T47D (cell line): ENCODE measurements around the gene CD2.

Experiments used
- DNase-seq, 2 experiments: peaks; one replicate each; pipeline versions ENCODE4 v3.0.0 to v3.0.0-alpha.2; 2011 to 2012; ENCODE audit warnings: low read depth in 1 of 2, low spot score in 1 of 2
- JUND ChIP-seq: IDR thresholded peaks from 2 replicates; pipeline ENCODE4 v1.6.1; 2012; ENCODE audit warnings: low read depth
- in situ Hi-C: cut with HindIII; loops from 2 replicates; pipeline ENCODE4 v1.10.0; 2016; ENCODE audit warnings: low sequenced_read_pairs, low pct_unique_long_range_greater_than_20kb

The CD2 gene

GRCh38 chr1:116786049-116786448, 31.8 kb downstream of the CD2 start:
- no peak for DNase-seq
- in situ Hi-C loops: no loop called here
- no peak for TF ChIP-seq JUND

GRCh38 chr1:116791727-116792126, 37.5 kb downstream of the CD2 start:
- no peak for TF ChIP-seq JUND
- no peak for DNase-seq
- in situ Hi-C loops: no loop called here

- TF ChIP-seq JUND: no peak
- DNase-seq: no peak
- in situ Hi-C loops: no loop called here
Observed at GRCh38 chr1:116793357-116793935, 39.2 kb downstream of the CD2 start.

GRCh38 chr1:116794371-116794770, 40.1 kb downstream of the CD2 start:
- no peak for TF ChIP-seq JUND
- DNase-seq: no peak
- in situ Hi-C loops: no loop called here

- no peak for DNase-seq
- in situ Hi-C loops: no loop called here
Observed at GRCh38 chr1:116794804-116795481, 40.7 kb downstream of the CD2 start.

GRCh38 chr1:116795482-116795829, 41.2 kb downstream of the CD2 start:
- DNase-seq: no peak
- TF ChIP-seq JUND: no peak
- in situ Hi-C loops: no loop called here

More at GRCh38 chr1:116794804-116795481, 40.7 kb downstream of the CD2 start:
- no peak for TF ChIP-seq JUND

- in situ Hi-C loops: no loop called here
- no peak for DNase-seq
- no peak for TF ChIP-seq JUND
Observed at GRCh38 chr1:116804736-116805135, 50.5 kb downstream of the CD2 start.

- TF ChIP-seq JUND: no peak
- DNase-seq: no peak
- in situ Hi-C loops: no loop called here
Observed at GRCh38 chr1:116805398-116805797, 51.2 kb downstream of the CD2 start.

- no peak for TF ChIP-seq JUND
- no peak for DNase-seq
- in situ Hi-C loops: no loop called here
Observed at GRCh38 chr1:116806245-116806644, 52.0 kb downstream of the CD2 start.

GRCh38 chr1:116806671-116807070, 52.4 kb downstream of the CD2 start:
- in situ Hi-C loops: no loop called here
- TF ChIP-seq JUND: no peak
- no peak for DNase-seq

GRCh38 chr1:116807394-116808199, 53.4 kb downstream of the CD2 start:
- DNase-seq: no peak
- in situ Hi-C loops: no loop called here
- TF ChIP-seq JUND: no peak

- no peak for DNase-seq
- TF ChIP-seq JUND: no peak
- in situ Hi-C loops: no loop called here
Observed at GRCh38 chr1:116808200-116808847, 54.1 kb downstream of the CD2 start.

GRCh38 chr1:116808848-116809508, 54.7 kb downstream of the CD2 start:
- in situ Hi-C loops: no loop called here
- no peak for DNase-seq
- no peak for TF ChIP-seq JUND
